Measurements from ENCODE around the gene ABHD12.
A peak's percentile ranks its signal among the peaks of the same experiment; 100 is the strongest.

ABHD12 gene

DNA sequence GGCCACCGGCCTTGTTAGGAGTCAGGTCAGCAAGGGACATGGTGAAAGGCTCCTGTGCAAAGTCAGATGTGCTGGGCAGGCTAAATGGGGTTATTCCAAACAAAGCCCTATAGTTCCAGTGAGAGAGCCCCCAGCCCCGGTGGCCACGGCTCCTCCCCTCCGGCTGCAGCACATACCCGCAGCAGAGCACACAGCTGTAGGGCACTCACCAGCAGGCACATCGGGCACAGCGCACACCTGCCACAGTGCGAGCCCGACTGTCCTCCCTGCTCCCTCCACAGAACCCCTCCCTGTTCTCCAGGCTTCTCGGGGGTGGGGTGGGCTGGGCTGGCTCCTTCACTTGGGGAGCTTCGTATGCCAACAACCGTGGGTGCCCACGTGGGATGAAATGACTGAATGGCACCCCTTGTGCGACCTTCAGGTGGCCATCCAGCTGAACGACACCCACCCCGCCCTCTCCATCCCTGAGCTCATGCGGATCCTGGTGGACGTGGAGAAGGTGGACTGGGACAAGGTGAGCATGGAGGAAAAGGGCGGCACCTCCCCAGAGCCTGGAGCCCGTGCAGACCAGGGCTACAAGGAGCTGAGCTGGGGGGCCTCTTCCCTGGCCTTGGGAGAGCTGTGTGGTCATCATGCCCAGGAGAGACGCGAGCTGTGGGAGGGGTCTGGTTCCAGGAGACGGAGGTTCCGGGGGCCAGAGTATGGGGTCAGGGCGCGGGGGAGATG is 111.8 kb downstream of the ABHD12 start:
- H3K23ac ChIP-seq (ENCODE audit: low read length) = no peak overlapping the region
- no peak overlapping the region for H2BK5ac ChIP-seq (ENCODE audit: low read depth, low read length, poor library complexity)
- H3K4ac ChIP-seq (ENCODE audit: low read depth, low read length) = no peak overlapping the region
- no peaks in the 10 kb centered on the region for H3K79me2 ChIP-seq (ENCODE audit: control insufficient read depth, insufficient read depth, low read length, poor library complexity)
- H3K4me3 ChIP-seq (ENCODE audit: low read depth, low read length) = no peak overlapping the region
- H3K4me1 ChIP-seq (ENCODE audit: control insufficient read depth in 1 of 2, insufficient read depth in 2 of 2, low read length in 2 of 2) = no peaks in the 10 kb centered on the region
- H3K9ac ChIP-seq (ENCODE audit: low read length) = no peak overlapping the region
- no CpG with 5 or more reads among the region's 26 CpGs for WGBS (ENCODE audit: extremely low coverage, insufficient coverage, insufficient read length)
- no peak overlapping the region for H2AFZ ChIP-seq (ENCODE audit: insufficient read depth, low read length, poor library complexity)
- no peak overlapping the region for H4K91ac ChIP-seq (ENCODE audit: low read depth, low read length)
- H2BK12ac ChIP-seq (ENCODE audit: low read length) = no peak overlapping the region
- no peak for DNase-seq
- no peak overlapping the region for H3K4me2 ChIP-seq (ENCODE audit: low read length)
- no peak overlapping the region for H4K8ac ChIP-seq (ENCODE audit: low read depth, low read length)
- H3K27ac ChIP-seq (ENCODE audit: low read depth, low read length) = no peak overlapping the region
- H3K36me3 ChIP-seq (ENCODE audit: control insufficient read depth in 1 of 2, insufficient read depth in 2 of 2, low read length in 2 of 2) = peaks cover 84 to 86% of the 10 kb centered on the region in 2 experiments
- no peak overlapping the region for H3K14ac ChIP-seq (ENCODE audit: low read length)
- no peaks in the 10 kb centered on the region for H3K79me1 ChIP-seq (ENCODE audit: low read length)
- no peaks in the 10 kb centered on the region for H3K27me3 ChIP-seq (ENCODE audit: insufficient read depth, low read length)
- no peak overlapping the region for H2BK120ac ChIP-seq (ENCODE audit: insufficient read depth, low read length, poor library complexity)
- no peak overlapping the region for H2AK5ac ChIP-seq (ENCODE audit: low read length)
- no peak overlapping the region for H3K18ac ChIP-seq (ENCODE audit: low read length)
- no peak overlapping the region for H4K12ac ChIP-seq (ENCODE audit: low read depth, low read length)
- H3K9me3 ChIP-seq (ENCODE audit: insufficient read depth, low read depth, low read length) = no peaks in the 10 kb centered on the region

- H3K36me3 ChIP-seq (ENCODE audit: control insufficient read depth in 1 of 2, insufficient read depth in 2 of 2, low read length in 2 of 2) = peaks cover 79 to 81% of the 10 kb centered on the region in 2 experiments
- no peaks in the 10 kb centered on the region for H3K79me1 ChIP-seq (ENCODE audit: low read length)
- H4K8ac ChIP-seq (ENCODE audit: low read depth, low read length) = no peak overlapping the region
- H3K18ac ChIP-seq (ENCODE audit: low read length) = no peak overlapping the region
- whole genome bisulfite sequencing (ENCODE audit: extremely low coverage, insufficient coverage, insufficient read length) = no CpG with 5 or more reads among the region's 19 CpGs
- H3K27ac ChIP-seq (ENCODE audit: low read depth, low read length) = no peak overlapping the region
- H3K23ac ChIP-seq (ENCODE audit: low read length) = no peak overlapping the region
- no peaks in the 10 kb centered on the region for H3K79me2 ChIP-seq (ENCODE audit: control insufficient read depth, insufficient read depth, low read length, poor library complexity)
- no peaks in the 10 kb centered on the region for H3K4me1 ChIP-seq (ENCODE audit: control insufficient read depth in 1 of 2, insufficient read depth in 2 of 2, low read length in 2 of 2)
- H2BK12ac ChIP-seq (ENCODE audit: low read length) = no peak overlapping the region
- H2AK5ac ChIP-seq (ENCODE audit: low read length) = no peak overlapping the region
- no peak overlapping the region for H4K91ac ChIP-seq (ENCODE audit: low read depth, low read length)
- no peak overlapping the region for H2BK5ac ChIP-seq (ENCODE audit: low read depth, low read length, poor library complexity)
- H3K4ac ChIP-seq (ENCODE audit: low read depth, low read length) = no peak overlapping the region
- no peak for DNase-seq
- H2AFZ ChIP-seq (ENCODE audit: insufficient read depth, low read length, poor library complexity) = no peak overlapping the region
- no peak overlapping the region for H3K9ac ChIP-seq (ENCODE audit: low read length)
- H3K4me3 ChIP-seq (ENCODE audit: low read depth, low read length) = no peak overlapping the region
- no peaks in the 10 kb centered on the region for H3K27me3 ChIP-seq (ENCODE audit: insufficient read depth, low read length)
- H3K9me3 ChIP-seq (ENCODE audit: insufficient read depth, low read depth, low read length) = no peaks in the 10 kb centered on the region
- no peak overlapping the region for H3K14ac ChIP-seq (ENCODE audit: low read length)
- no peak overlapping the region for H4K12ac ChIP-seq (ENCODE audit: low read depth, low read length)
- no peak overlapping the region for H3K4me2 ChIP-seq (ENCODE audit: low read length)
- no peak overlapping the region for H2BK120ac ChIP-seq (ENCODE audit: insufficient read depth, low read length, poor library complexity)
Measured at GRCh38 chr20:25277941-25278521, 112.6 kb downstream of the ABHD12 start.

- Histone ChIP-seq H2BK12ac (ENCODE audit: low read length) (no peak overlapping the region), H3K4me2 (ENCODE audit: low read length) (no peak overlapping the region), H4K12ac (ENCODE audit: low read depth, low read length) (no peak overlapping the region), H2BK120ac (ENCODE audit: insufficient read depth, low read length, poor library complexity) (no peak overlapping the region), H4K8ac (ENCODE audit: low read depth, low read length) (no peak overlapping the region), H2AFZ (ENCODE audit: insufficient read depth, low read length, poor library complexity) (no peak overlapping the region), H2BK5ac (ENCODE audit: low read depth, low read length, poor library complexity) (no peak overlapping the region), H3K27me3 (ENCODE audit: insufficient read depth, low read length) (no peaks in the 10 kb centered on the region), H3K23ac (ENCODE audit: low read length) (no peak overlapping the region), H3K4me1 (ENCODE audit: control insufficient read depth in 1 of 2, insufficient read depth in 2 of 2, low read length in 2 of 2) (no peaks in the 10 kb centered on the region), H3K14ac (ENCODE audit: low read length) (no peak overlapping the region), H3K79me2 (ENCODE audit: control insufficient read depth, insufficient read depth, low read length, poor library complexity) (no peaks in the 10 kb centered on the region), H3K9ac (ENCODE audit: low read length) (no peak overlapping the region), H3K9me3 (ENCODE audit: insufficient read depth, low read depth, low read length) (no peaks in the 10 kb centered on the region), H3K18ac (ENCODE audit: low read length) (no peak overlapping the region), H3K36me3 (ENCODE audit: control insufficient read depth in 1 of 2, insufficient read depth in 2 of 2, low read length in 2 of 2) (peaks cover 78 to 79% of the 10 kb centered on the region in 2 experiments), H3K4ac (ENCODE audit: low read depth, low read length) (no peak overlapping the region), H3K4me3 (ENCODE audit: low read depth, low read length) (no peak overlapping the region), H4K91ac (ENCODE audit: low read depth, low read length) (no peak overlapping the region), H3K79me1 (ENCODE audit: low read length) (no peaks in the 10 kb centered on the region), H3K27ac (ENCODE audit: low read depth, low read length) (no peak overlapping the region), H2AK5ac (ENCODE audit: low read length) (no peak overlapping the region)
- no CpG with 5 or more reads among the region's 24 CpGs for WGBS (ENCODE audit: extremely low coverage, insufficient coverage, insufficient read length)
- DNase-seq = no peak
Measured at GRCh38 chr20:25277051-25277801, 113.4 kb downstream of the ABHD12 start.

DNA sequence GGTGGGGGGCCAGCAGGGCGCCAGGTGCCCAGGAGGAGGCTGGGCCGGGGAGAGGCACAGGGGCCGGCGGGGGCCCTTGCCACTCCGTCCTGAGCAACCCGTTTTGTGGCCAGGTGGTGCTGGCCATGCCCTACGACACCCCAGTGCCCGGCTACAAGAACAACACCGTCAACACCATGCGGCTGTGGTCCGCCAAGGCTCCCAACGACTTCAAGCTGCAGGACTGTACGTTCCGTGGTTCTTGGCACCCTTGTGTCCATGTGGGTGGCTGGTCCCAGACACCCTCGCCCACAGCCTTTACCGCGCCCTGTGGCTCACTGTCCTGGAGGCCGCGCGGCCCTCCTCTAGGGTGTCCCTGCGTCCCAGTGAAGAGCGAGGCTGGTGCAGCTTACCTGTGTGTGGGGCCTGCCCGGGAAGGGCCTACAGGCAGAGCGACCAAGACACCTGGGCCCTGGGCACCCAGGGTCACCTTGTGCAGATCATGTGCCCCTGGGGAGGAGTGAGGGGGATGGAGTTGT is 114.0 kb downstream of the ABHD12 start:
- H4K91ac ChIP-seq (ENCODE audit: low read depth, low read length) = no peak overlapping the region
- H2BK5ac ChIP-seq (ENCODE audit: low read depth, low read length, poor library complexity) = no peak overlapping the region
- H2BK120ac ChIP-seq (ENCODE audit: insufficient read depth, low read length, poor library complexity) = no peak overlapping the region
- no peak overlapping the region for H4K8ac ChIP-seq (ENCODE audit: low read depth, low read length)
- WGBS (ENCODE audit: extremely low coverage, insufficient coverage, insufficient read length) = no CpG with 5 or more reads among the region's 24 CpGs
- H3K9ac ChIP-seq (ENCODE audit: low read length) = no peak overlapping the region
- no peak overlapping the region for H3K18ac ChIP-seq (ENCODE audit: low read length)
- H2AFZ ChIP-seq (ENCODE audit: insufficient read depth, low read length, poor library complexity) = no peak overlapping the region
- no peaks in the 10 kb centered on the region for H3K79me1 ChIP-seq (ENCODE audit: low read length)
- H3K9me3 ChIP-seq (ENCODE audit: insufficient read depth, low read depth, low read length) = no peaks in the 10 kb centered on the region
- no peak overlapping the region for H3K4ac ChIP-seq (ENCODE audit: low read depth, low read length)
- H2AK5ac ChIP-seq (ENCODE audit: low read length) = no peak overlapping the region
- H3K4me3 ChIP-seq (ENCODE audit: low read depth, low read length) = no peak overlapping the region
- DNase-seq = no peak
- H3K4me1 ChIP-seq (ENCODE audit: control insufficient read depth in 1 of 2, insufficient read depth in 2 of 2, low read length in 2 of 2) = no peaks in the 10 kb centered on the region
- peak overlapping the region; percentile 19 for H4K12ac ChIP-seq (ENCODE audit: low read depth, low read length)
- H3K27me3 ChIP-seq (ENCODE audit: insufficient read depth, low read length) = no peaks in the 10 kb centered on the region
- H3K27ac ChIP-seq (ENCODE audit: low read depth, low read length) = no peak overlapping the region
- H3K23ac ChIP-seq (ENCODE audit: low read length) = no peak overlapping the region
- H3K14ac ChIP-seq (ENCODE audit: low read length) = no peak overlapping the region
- H2BK12ac ChIP-seq (ENCODE audit: low read length) = no peak overlapping the region
- peaks cover 78% of the 10 kb centered on the region in 2 experiments for H3K36me3 ChIP-seq (ENCODE audit: control insufficient read depth in 1 of 2, insufficient read depth in 2 of 2, low read length in 2 of 2)
- H3K79me2 ChIP-seq (ENCODE audit: control insufficient read depth, insufficient read depth, low read length, poor library complexity) = no peaks in the 10 kb centered on the region
- no peak overlapping the region for H3K4me2 ChIP-seq (ENCODE audit: low read length)
